GM12872 (cell line): Measurements from ENCODE around the gene PPP1R14C.

Experiments
- TF ChIP-seq, protein P1 (sequence below): IDR thresholded peaks from 3 replicates; pipeline ENCODE4 v1.5.1; 2011; ENCODE audit warnings: low read depth, mild to moderate bottlenecking, low read length, moderate library complexity; ENCODE audit not compliant: insufficient read depth

Gene PPP1R14C

DNA sequence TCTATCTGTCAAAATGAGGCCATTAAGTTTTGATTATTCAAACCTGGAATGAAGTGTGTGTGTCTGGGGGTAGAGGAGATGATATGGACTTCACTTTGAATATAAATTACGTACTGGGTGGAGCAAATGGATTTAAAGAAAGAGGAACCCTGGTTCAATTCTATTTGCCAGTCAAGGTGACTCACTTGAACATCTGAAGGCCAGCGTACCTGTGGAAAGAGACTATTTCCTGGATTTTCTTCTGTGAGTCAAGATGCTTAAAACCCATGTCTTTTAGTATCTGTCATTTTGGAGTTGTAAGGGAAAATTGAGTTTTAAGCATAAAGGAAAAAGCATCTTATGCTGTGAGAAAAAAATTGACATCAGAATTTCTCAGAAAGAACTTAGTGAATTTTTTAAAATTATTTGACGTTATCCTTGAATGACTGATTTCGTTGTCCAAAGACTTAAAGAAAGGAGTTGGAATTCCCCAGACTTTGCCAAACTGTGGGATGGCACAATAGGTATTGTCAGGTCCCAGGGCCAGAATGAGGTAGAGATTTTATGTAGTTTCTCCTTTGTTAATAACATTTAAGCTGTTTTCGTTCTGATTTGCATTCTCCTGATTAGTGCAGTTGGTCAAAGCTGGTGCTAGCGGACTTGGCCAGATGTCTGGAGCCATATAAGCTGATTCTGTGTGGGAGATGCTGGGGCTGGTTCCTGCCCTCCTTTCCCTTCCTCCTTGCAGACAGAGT, 2.4 kb upstream of the PPP1R14C start:
- TF ChIP-seq, protein P1, sequence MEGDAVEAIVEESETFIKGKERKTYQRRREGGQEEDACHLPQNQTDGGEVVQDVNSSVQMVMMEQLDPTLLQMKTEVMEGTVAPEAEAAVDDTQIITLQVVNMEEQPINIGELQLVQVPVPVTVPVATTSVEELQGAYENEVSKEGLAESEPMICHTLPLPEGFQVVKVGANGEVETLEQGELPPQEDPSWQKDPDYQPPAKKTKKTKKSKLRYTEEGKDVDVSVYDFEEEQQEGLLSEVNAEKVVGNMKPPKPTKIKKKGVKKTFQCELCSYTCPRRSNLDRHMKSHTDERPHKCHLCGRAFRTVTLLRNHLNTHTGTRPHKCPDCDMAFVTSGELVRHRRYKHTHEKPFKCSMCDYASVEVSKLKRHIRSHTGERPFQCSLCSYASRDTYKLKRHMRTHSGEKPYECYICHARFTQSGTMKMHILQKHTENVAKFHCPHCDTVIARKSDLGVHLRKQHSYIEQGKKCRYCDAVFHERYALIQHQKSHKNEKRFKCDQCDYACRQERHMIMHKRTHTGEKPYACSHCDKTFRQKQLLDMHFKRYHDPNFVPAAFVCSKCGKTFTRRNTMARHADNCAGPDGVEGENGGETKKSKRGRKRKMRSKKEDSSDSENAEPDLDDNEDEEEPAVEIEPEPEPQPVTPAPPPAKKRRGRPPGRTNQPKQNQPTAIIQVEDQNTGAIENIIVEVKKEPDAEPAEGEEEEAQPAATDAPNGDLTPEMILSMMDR = no peak

- TF ChIP-seq, protein P1 = no peak
Observed at GRCh38 chr6:150142097-150142669, 661 bp upstream of the PPP1R14C start.

DNA sequence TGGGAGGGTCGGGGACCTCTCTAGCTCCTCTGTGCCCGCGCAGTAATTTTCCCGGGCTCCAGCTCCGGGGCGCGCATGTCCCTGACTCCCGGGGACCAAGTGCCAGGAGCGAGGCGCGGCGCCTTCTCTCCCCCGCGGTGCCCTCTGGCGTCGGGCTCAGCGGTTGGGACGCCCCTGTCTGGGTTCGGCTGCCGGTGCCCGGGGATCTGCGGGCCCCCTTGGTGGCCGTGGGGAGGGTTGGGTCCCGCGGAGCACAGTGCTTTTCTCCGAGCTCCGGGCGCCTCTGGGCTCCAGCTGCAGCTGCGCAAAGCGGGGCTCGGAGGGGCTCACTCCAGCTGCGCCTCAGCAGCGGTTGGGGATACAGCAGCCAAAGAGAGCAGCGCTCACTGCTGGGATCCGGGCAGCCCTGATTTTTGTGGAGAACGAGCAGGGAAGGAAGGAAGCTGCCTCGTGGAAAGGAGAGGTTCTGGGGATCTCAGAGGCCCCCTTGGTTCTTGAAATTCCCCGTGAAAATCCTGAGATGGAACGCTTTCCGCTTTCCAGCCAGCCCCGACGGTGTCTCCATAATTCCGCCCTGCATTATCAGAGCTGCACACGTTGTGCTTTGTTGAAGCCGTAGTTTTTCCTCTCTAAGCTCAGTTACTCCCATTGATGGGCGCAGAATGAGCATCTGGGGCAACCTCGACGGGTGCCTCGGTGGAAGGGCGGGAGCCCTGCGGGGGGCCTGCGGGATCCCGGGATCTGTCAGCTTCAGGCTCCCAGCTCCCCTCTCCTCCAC, 861 bp downstream of the PPP1R14C start:
- TF ChIP-seq, protein P1 = no peak

DNA sequence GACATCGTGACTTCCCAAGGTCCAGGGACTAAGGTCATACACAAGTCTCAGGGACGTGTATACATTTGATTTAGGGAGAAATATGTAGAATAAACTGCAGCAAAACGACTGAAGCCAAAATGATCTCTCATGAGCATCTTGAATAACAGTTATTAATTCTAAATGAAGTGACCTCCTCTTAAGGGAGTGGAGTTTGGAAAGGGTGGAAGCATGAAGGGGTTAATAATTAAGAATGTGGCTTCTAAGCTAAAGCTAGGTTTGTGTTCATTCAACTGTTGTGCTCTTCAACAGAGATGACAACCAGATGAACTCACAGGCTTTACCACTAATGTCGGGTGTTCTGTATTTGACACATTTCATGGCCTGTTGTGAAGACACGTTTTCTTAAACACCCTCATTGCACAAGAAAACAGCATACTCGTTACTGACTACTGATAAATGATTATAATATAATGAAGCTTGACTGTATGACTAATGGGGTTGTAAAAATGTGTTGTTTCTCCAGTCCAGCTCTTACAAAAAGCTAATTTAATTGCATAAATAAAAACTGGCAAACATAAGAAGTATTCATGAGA, 1.5 kb downstream of the PPP1R14C start:
- TF ChIP-seq, protein P1 = no peak

- TF ChIP-seq, protein P1 = no peak
Observed at GRCh38 chr6:150145427-150145826, 2.6 kb downstream of the PPP1R14C start.

GRCh38 chr6:150145830-150146229, 3.0 kb downstream of the PPP1R14C start:
- TF ChIP-seq, protein P1 = no peak

DNA sequence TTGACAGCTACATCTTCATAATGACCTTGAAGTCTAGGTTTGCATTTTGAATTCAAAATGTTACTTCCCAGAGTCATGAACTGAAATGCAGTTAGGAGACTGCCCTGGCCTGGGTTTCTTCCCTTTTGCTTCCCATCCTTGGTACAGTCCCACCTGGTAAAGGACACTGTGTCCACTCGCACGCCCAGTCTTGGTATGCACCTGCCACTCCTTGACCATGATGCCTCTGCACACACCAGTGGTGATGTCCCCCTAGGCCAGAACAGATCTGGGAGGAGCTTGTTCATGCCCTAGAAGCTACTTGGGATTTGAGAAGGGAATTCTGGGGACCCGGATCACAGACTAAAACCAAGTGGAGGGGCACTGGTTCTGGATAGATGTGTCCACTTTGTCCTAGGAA, 3.6 kb downstream of the PPP1R14C start:
- TF ChIP-seq, protein P1 = no peak
